ENCODE measurements around the gene PLEKHM3.

PLEKHM3 gene

GRCh38 chr2:207987025-207987716, 38.2 kb downstream of the PLEKHM3 start:
- H3K14ac ChIP-seq (ENCODE audit: low read length in 2 of 2): no peak overlapping the region
- H3K27me3 ChIP-seq (ENCODE audit: control insufficient read depth in 1 of 2, insufficient read depth in 1 of 2, low read length in 2 of 2): no peaks in the 10 kb centered on the region
- H2BK12ac ChIP-seq (ENCODE audit: low read length in 2 of 2): no peak overlapping the region
- no peak overlapping the region for H2AFZ ChIP-seq (ENCODE audit: low read depth, low read length)
- H3K23ac ChIP-seq (ENCODE audit: low read length in 2 of 2): no peak overlapping the region
- H2BK120ac ChIP-seq (ENCODE audit: low read depth, low read length): no peak overlapping the region
- H3K9ac ChIP-seq (ENCODE audit: low read length): no peak overlapping the region
- no peak overlapping the region for H3K18ac ChIP-seq (ENCODE audit: low read depth in 1 of 2, low read length in 2 of 2)
- H4K8ac ChIP-seq (ENCODE audit: low read length): no peak overlapping the region
- no peak for DNase-seq
- no peak overlapping the region for H2BK5ac ChIP-seq (ENCODE audit: low read depth, low read length, poor library complexity, severe bottlenecking)
- no peaks in the 10 kb centered on the region for H3K4me1 ChIP-seq (ENCODE audit: control insufficient read depth, insufficient read depth, low read depth, low read length)
- no peak overlapping the region for H3K27ac ChIP-seq (ENCODE audit: low read length, poor library complexity, severe bottlenecking)
- no peak overlapping the region for H3K4me2 ChIP-seq (ENCODE audit: low read length, poor library complexity, severe bottlenecking)
- H3K79me1 ChIP-seq (replicated peaks; ENCODE audit: low read length, poor library complexity, severe bottlenecking): peaks cover 20% of the 10 kb centered on the region
- no peaks in the 10 kb centered on the region for H3K9me3 ChIP-seq (ENCODE audit: control insufficient read depth, low read length)
- H3K4me3 ChIP-seq (ENCODE audit: insufficient read depth in 1 of 2, low read depth in 1 of 2, low read length in 2 of 2): no peak overlapping the region
- WGBS: 89% methylated on average over 4 of the region's 4 CpGs
- H3K36me3 ChIP-seq (ENCODE audit: control insufficient read depth in 1 of 2, insufficient read depth in 2 of 2, low read depth in 1 of 2, low read length in 2 of 2): no peaks in the 10 kb centered on the region
- no peak overlapping the region for H4K91ac ChIP-seq (ENCODE audit: low read length)
- H2AK5ac ChIP-seq (ENCODE audit: low read length, severe bottlenecking): no peak overlapping the region
- H2BK15ac ChIP-seq (ENCODE audit: low read depth, poor library complexity, severe bottlenecking): no peak overlapping the region
- no peak overlapping the region for H3K4ac ChIP-seq (ENCODE audit: low read depth in 1 of 2, low read length in 2 of 2)

GRCh38 chr2:207984765-207985480, 40.4 kb downstream of the PLEKHM3 start:
- H2BK12ac ChIP-seq (ENCODE audit: low read length in 2 of 2): no peak overlapping the region
- H3K36me3 ChIP-seq (ENCODE audit: control insufficient read depth in 1 of 2, insufficient read depth in 2 of 2, low read depth in 1 of 2, low read length in 2 of 2): no peaks in the 10 kb centered on the region
- H4K8ac ChIP-seq (ENCODE audit: low read length): no peak overlapping the region
- H2AFZ ChIP-seq (ENCODE audit: low read depth, low read length): no peak overlapping the region
- no peak overlapping the region for H2BK15ac ChIP-seq (ENCODE audit: low read depth, poor library complexity, severe bottlenecking)
- H3K23ac ChIP-seq (ENCODE audit: low read length in 2 of 2): no peak overlapping the region
- H3K27me3 ChIP-seq (ENCODE audit: control insufficient read depth in 1 of 2, insufficient read depth in 1 of 2, low read length in 2 of 2): no peaks in the 10 kb centered on the region
- no peak overlapping the region for H3K27ac ChIP-seq (ENCODE audit: low read length, poor library complexity, severe bottlenecking)
- H2BK120ac ChIP-seq (ENCODE audit: low read depth, low read length): no peak overlapping the region
- H2BK5ac ChIP-seq (ENCODE audit: low read depth, low read length, poor library complexity, severe bottlenecking): no peak overlapping the region
- H3K4me3 ChIP-seq (ENCODE audit: insufficient read depth in 1 of 2, low read depth in 1 of 2, low read length in 2 of 2): no peak overlapping the region
- 93% methylated on average over 3 of the region's 3 CpGs for WGBS
- no peak overlapping the region for H3K18ac ChIP-seq (ENCODE audit: low read depth in 1 of 2, low read length in 2 of 2)
- no peaks in the 10 kb centered on the region for H3K4me1 ChIP-seq (ENCODE audit: control insufficient read depth, insufficient read depth, low read depth, low read length)
- H3K9me3 ChIP-seq (ENCODE audit: control insufficient read depth, low read length): no peaks in the 10 kb centered on the region
- no peak overlapping the region for H3K14ac ChIP-seq (ENCODE audit: low read length in 2 of 2)
- H2AK5ac ChIP-seq (ENCODE audit: low read length, severe bottlenecking): no peak overlapping the region
- DNase-seq: no peak
- H3K9ac ChIP-seq (ENCODE audit: low read length): no peak overlapping the region
- no peak overlapping the region for H3K4ac ChIP-seq (ENCODE audit: low read depth in 1 of 2, low read length in 2 of 2)
- H3K4me2 ChIP-seq (ENCODE audit: low read length, poor library complexity, severe bottlenecking): no peak overlapping the region
- no peak overlapping the region for H4K91ac ChIP-seq (ENCODE audit: low read length)
- H3K79me1 ChIP-seq (replicated peaks; ENCODE audit: low read length, poor library complexity, severe bottlenecking): peaks cover 20% of the 10 kb centered on the region

- no peak overlapping the region for H2AFZ ChIP-seq (ENCODE audit: low read depth, low read length)
- H3K79me1 ChIP-seq (replicated peaks; ENCODE audit: low read length, poor library complexity, severe bottlenecking): peaks cover 14% of the 10 kb centered on the region
- H2BK120ac ChIP-seq (ENCODE audit: low read depth, low read length): no peak overlapping the region
- H2BK5ac ChIP-seq (ENCODE audit: low read depth, low read length, poor library complexity, severe bottlenecking): no peak overlapping the region
- no peak overlapping the region for H3K4me2 ChIP-seq (ENCODE audit: low read length, poor library complexity, severe bottlenecking)
- H3K4me3 ChIP-seq (ENCODE audit: insufficient read depth in 1 of 2, low read depth in 1 of 2, low read length in 2 of 2): no peak overlapping the region
- no peak overlapping the region for H3K14ac ChIP-seq (ENCODE audit: low read length in 2 of 2)
- H3K23ac ChIP-seq (ENCODE audit: low read length in 2 of 2): no peak overlapping the region
- 77% methylated on average over 2 of the region's 2 CpGs for WGBS
- no peak overlapping the region for H3K27ac ChIP-seq (ENCODE audit: low read length, poor library complexity, severe bottlenecking)
- H2AK5ac ChIP-seq (ENCODE audit: low read length, severe bottlenecking): no peak overlapping the region
- DNase-seq: no peak
- no peak overlapping the region for H3K9ac ChIP-seq (ENCODE audit: low read length)
- no peaks in the 10 kb centered on the region for H3K4me1 ChIP-seq (ENCODE audit: control insufficient read depth, insufficient read depth, low read depth, low read length)
- H2BK12ac ChIP-seq (ENCODE audit: low read length in 2 of 2): no peak overlapping the region
- H3K27me3 ChIP-seq (ENCODE audit: control insufficient read depth in 1 of 2, insufficient read depth in 1 of 2, low read length in 2 of 2): no peaks in the 10 kb centered on the region
- no peak overlapping the region for H2BK15ac ChIP-seq (ENCODE audit: low read depth, poor library complexity, severe bottlenecking)
- no peaks in the 10 kb centered on the region for H3K9me3 ChIP-seq (ENCODE audit: control insufficient read depth, low read length)
- H4K91ac ChIP-seq (ENCODE audit: low read length): no peak overlapping the region
- no peak overlapping the region for H4K8ac ChIP-seq (ENCODE audit: low read length)
- H3K4ac ChIP-seq (ENCODE audit: low read depth in 1 of 2, low read length in 2 of 2): no peak overlapping the region
- no peaks in the 10 kb centered on the region for H3K36me3 ChIP-seq (ENCODE audit: control insufficient read depth in 1 of 2, insufficient read depth in 2 of 2, low read depth in 1 of 2, low read length in 2 of 2)
- no peak overlapping the region for H3K18ac ChIP-seq (ENCODE audit: low read depth in 1 of 2, low read length in 2 of 2)
These were observed 41.7 kb downstream of the PLEKHM3 start for GRCh38 chr2:207983641-207984042.

GRCh38 chr2:207978177-207978948, 47.0 kb downstream of the PLEKHM3 start:
- H3K9ac ChIP-seq (ENCODE audit: low read length): no peak overlapping the region
- H2AFZ ChIP-seq (ENCODE audit: low read depth, low read length): no peak overlapping the region
- no peak overlapping the region for H3K4me2 ChIP-seq (ENCODE audit: low read length, poor library complexity, severe bottlenecking)
- H3K27me3 ChIP-seq (ENCODE audit: control insufficient read depth in 1 of 2, insufficient read depth in 1 of 2, low read length in 2 of 2): no peaks in the 10 kb centered on the region
- DNase-seq: no peak
- no peak overlapping the region for H2BK5ac ChIP-seq (ENCODE audit: low read depth, low read length, poor library complexity, severe bottlenecking)
- H3K36me3 ChIP-seq (ENCODE audit: control insufficient read depth in 1 of 2, insufficient read depth in 2 of 2, low read depth in 1 of 2, low read length in 2 of 2): peaks cover 7 to 9% of the 10 kb centered on the region in 2 experiments
- no peak overlapping the region for H2BK12ac ChIP-seq (ENCODE audit: low read length in 2 of 2)
- no peak overlapping the region for H3K4me3 ChIP-seq (ENCODE audit: insufficient read depth in 1 of 2, low read depth in 1 of 2, low read length in 2 of 2)
- 95% methylated on average over 12 of the region's 12 CpGs for WGBS
- H2AK5ac ChIP-seq (ENCODE audit: low read length, severe bottlenecking): no peak overlapping the region
- H3K18ac ChIP-seq (ENCODE audit: low read depth in 1 of 2, low read length in 2 of 2): no peak overlapping the region
- H2BK120ac ChIP-seq (ENCODE audit: low read depth, low read length): no peak overlapping the region
- no peaks in the 10 kb centered on the region for H3K79me1 ChIP-seq (replicated peaks; ENCODE audit: low read length, poor library complexity, severe bottlenecking)
- H4K8ac ChIP-seq (ENCODE audit: low read length): no peak overlapping the region
- H3K23ac ChIP-seq (ENCODE audit: low read length in 2 of 2): no peak overlapping the region
- H3K4ac ChIP-seq (ENCODE audit: low read depth in 1 of 2, low read length in 2 of 2): no peak overlapping the region
- H4K91ac ChIP-seq (ENCODE audit: low read length): no peak overlapping the region
- H2BK15ac ChIP-seq (ENCODE audit: low read depth, poor library complexity, severe bottlenecking): no peak overlapping the region
- H3K9me3 ChIP-seq (ENCODE audit: control insufficient read depth, low read length): no peaks in the 10 kb centered on the region
- no peak overlapping the region for H3K14ac ChIP-seq (ENCODE audit: low read length in 2 of 2)
- no peaks in the 10 kb centered on the region for H3K4me1 ChIP-seq (ENCODE audit: control insufficient read depth, insufficient read depth, low read depth, low read length)
- H3K27ac ChIP-seq (ENCODE audit: low read length, poor library complexity, severe bottlenecking): no peak overlapping the region
